GM21515 (cell line): ENCODE results near the gene KCNQ1OT1.

ENCODE experiments used
- ATAC-seq: cut with Tn5 transposase; IDR thresholded peaks from one replicate; pipeline ENCODE4 v1.9.1; 2021; ENCODE audit not compliant: unreplicated experiment

The KCNQ1OT1 gene

DNA sequence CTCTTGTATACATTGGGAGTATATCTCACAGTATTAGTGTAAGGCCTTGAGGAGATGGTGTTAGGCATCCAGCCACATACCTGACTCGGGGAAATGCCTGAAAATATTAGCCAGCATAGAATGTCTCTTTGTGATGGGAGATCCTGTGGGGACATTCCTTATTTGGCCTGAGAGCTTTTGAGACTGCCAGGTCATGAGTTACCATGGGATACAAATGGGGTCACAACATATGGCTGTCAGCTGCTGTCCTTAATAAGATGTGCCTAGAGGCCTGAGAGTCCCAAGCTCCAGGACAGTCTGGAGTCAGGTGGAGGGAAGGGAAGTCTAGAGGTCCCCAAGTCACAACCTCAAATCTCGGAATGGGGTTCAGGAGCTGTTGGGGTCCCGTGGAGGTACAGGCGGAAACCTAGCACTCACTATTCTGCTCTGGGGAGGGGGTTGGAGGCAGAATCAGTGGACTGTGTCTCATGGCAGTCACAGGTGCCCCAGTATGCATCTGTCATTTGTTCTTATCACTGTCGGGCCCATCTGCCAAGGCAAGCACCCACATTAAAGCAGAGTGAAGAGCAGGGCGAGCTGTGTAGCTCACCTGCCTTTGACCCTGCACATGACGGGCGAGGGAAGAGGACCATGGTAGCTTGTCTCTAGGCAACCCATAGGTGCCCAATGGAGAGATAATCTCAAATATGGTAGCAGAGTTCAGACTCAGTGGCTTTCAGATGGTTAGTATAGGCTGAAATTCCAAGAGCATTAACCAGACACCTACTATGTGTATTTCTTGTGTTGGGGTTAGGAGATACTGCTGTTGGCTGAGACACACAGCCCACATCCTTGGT, 29.9 kb downstream of the KCNQ1OT1 start:
- ATAC-seq, result no peak

DNA sequence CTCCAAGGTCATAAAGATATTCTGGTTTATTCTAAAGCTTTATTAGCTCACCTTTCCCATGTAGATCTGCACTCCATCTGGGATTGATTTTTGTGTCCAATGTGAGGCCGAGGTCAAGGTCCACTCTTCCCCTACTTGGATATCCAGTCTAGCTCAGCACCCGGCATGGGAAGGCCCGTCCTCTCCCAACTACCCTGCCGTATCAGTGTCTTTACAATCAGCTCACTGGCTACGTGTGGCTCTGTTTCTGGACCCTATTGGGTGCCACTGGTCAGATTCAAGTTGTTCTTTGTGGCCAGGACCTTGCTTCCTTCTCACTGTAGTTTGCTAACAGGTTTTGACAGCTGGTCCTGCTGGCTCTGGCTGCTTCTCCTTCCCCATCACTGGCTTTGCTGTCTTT, 30.9 kb downstream of the KCNQ1OT1 start:
- no peak for ATAC-seq

DNA sequence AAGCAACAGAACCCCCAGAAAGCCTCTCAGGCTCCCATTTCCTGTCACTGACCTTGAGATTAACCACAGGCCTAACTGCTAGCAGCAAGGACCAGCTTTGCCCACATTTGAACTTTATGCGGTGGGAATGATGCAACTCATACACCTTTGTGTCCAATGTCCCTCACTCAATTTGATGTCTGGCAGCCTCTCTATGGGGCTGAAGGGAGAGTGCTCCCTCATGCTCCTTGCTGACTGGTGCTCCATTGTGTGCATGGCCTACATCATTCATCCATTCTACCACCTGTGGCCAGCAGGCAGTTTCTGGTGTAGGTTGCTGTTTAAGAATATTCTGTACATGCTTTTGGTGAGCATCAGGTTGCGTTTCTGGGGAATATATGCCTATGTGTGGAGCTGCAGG, 31.9 kb downstream of the KCNQ1OT1 start:
- ATAC-seq, result no peak

GRCh38 chr11:2666828-2667570, 32.8 kb downstream of the KCNQ1OT1 start:
- ATAC-seq, result no peak

GRCh38 chr11:2666401-2666741, 33.4 kb downstream of the KCNQ1OT1 start:
- ATAC-seq, result no peak

DNA sequence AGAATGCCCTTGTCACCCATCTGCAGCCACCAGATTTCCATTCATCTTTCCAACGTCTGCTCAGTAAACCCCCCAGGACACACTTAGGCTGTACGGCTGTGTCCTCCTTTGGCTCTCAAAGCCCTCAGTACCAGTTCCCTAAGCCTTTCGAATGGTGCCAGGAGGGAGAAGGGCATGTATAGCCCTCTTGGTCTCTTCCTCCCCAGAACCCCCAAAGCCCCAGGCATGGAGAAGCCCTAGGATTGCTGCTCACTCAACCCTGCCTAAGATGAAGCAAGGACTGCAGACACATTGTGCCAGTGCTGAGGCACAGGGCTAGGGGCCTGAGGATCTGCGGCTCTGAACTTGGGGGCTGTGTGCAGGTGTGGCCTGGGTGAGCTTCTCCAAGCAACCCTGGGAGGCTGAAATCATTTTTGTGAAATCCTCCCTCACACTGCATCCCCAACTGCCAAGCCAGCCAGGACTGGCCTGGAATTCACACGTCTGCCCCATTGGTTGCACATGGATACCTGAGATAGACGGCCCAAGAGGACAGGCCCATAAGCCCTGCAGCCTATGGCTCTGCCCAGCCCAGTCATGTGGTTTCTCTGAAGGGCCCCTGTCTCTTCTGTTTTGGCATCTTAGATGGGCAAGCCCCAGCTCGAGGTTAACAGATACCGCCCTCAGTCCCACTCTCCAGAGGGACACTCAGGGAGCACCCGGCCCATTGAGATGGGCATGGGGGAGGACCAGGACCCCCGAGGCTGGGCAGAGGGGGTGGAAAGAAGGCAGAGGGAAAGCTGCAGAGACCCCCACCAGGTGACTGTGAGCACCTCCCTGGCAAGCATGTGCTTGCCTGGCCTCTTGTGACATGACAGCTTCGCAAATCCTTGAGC, 34.0 kb downstream of the KCNQ1OT1 start:
- ATAC-seq, result no peak

DNA sequence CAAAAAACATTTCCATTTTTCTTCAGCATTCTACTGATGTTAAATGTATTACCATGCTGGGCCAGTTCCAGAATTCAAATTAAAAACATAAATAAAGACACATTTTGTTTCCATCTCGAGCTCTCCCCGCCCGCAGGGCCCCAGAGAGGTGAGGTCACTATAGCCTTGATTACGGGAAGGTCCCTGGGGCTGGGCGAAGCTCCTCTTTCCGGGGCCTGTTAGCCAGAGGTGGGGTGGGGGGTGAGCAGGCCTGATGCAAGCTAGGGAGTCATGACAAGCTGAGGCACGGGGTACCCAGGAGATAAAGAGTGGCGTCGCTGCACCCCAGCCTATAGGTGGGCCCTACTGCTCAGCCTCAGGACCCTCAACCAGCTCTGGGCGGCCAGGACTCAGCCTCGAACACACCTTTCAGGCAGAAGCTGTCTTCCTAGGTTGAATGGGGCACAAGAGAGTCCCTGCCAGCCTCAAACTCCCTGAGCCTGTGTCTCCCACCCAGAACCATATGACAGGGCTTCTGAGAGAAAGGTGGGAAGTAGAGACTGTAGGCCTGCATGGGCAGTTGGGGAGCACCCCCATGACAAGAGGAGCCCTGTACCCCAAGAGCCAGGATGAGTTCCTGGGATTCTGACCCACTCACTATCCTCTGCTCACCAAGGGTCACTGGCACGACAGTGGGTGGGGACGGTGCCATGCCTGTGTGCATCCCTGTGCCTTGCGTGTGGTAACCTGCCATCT, 34.8 kb downstream of the KCNQ1OT1 start:
- no peak for ATAC-seq

GRCh38 chr11:2664376-2664775, 35.4 kb downstream of the KCNQ1OT1 start:
- ATAC-seq, result no peak

GRCh38 chr11:2663915-2664314, 35.9 kb downstream of the KCNQ1OT1 start:
- ATAC-seq, result no peak

DNA sequence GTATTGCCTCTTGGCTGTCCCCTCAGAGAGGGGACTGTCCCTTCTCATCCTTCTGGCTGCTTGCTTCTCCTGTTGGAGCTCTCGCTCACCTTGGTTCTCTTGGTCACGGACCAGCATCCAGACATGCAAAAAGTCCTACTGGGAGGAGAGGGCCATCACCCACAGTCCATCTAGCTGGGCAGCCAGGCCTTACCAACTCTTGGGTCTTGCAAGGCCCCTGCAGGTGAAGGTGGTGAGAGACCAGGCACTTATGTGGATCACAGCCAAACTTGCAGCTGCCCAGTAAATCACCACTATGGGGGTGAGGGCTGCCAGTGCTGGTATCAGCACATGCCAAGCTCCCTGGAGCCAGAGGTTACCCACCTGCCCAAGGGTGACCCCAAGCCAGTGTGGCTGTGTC, 36.3 kb downstream of the KCNQ1OT1 start:
- no peak for ATAC-seq

DNA sequence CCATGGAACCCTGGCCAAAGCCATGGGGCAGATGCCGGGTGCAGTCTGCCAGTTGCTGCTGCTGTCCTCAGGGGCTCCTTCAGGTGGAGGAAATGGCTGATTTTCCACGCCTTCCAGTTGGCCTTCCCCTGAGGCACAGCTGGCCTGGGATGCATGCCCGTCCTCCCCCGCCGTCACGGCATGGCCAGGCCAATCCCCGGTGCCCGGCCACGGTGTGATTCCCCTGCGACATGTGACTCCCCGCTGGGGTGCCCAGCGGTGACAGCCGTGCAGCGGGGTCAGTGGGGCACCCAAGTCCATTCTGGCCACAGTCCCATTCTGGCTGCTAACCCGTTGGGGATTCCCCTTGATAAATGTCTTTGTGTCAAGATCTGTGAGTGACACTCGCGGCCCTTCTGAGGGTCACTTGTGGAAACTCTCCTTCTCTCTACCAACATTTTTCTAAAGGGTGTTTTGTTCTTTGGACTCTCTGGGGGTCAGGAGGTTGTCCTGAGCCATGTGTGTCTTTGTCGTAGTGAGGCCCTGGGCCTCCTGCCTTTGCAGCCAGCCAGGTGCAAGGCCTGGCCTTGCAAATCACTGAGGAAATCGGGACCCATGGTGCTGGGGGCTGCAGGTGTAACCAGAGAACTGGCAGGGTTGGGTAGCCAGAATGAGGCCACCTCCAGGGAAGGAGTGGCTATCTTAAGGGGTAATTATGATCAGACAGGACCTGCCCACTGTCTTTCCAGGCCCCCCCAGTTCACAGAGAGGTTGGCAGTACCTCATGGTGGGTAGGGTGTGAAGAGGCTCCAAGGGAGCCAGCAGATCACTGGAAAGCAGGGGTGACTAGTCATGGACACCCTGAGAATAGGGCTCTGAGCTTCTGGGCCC, 37.1 kb downstream of the KCNQ1OT1 start:
- ATAC-seq, result no peak

DNA sequence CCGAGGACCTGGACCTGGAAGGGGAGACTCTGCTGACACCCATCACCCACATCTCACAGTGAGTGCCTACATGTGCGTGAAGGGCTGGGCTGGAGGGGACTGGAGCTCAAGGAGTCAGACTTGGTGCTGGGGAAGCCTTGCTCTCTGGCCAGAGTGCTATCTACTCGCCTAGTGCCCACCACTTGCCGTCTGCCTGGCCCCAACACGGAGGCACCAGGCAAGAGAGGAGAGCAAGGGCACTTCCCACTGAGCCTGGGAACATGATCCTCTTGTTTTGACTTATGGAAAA, 37.8 kb downstream of the KCNQ1OT1 start:
- ATAC-seq, result no peak

DNA sequence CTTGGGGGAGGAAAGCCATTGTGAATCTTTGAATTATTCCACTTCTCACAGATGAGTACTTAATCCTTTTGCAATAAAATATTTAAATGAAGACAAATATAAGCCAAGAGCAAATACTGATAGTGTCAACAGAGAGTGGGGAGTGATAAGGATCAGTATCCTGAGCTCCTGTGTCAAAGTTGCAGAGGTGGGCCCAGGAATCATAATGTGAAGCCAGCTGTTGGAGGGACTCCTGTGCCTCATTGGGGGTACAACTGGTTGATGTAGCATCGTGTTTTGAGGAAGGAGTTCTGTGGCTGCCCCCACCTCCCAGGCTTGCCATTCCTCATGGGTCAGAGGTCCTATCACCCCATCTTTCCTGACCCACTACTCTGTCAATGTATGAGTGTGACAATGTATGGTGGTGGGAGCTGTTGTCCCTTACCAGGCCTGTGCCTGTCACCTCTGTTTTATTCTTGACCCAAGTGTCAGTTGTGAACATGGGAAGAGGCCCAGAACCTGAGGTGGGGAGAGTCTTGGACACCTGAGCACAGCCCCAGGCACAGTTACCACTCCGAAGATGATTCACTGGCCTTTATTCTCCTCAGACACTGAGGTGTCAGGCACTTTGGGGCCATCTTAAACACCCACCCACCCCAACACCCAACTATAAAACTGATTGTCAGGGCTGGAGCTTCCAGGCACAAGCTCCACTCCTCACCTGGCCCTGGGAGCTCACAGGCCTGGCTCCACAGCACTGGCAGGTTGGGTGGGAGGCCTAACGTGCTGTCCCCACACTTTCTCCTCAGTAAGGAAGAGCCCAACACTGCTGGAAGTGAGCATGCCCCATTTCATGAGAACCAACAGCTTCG, 38.4 kb downstream of the KCNQ1OT1 start:
- no peak for ATAC-seq

DNA sequence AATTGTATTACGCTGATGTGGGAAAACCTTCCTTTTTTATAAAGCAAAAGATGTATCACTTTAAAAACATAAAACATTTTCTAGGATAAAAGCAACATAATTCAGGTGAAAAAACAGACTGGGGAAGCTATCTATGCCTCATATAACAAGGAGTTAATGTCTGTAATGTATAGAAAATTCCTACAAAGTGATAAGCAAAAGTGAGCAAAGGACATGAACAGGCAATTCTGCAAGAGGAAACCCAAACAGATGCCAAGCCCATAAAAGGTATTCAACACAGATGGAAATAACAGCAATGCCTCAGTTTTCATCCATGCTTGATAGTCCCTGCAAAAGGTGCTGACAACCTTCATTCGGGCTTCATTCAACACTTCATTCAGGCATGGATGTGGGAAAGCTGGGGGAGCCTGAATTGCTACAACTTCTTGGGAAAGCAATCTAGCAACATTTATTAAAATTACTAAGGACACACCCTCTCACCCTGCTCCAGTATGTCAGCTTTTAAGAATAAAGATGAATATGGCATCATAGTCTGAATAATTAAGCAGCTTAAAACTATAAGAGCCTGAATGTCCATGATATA, 39.3 kb downstream of the KCNQ1OT1 start:
- ATAC-seq, result no peak

- no peak for ATAC-seq
These were observed 42.0 kb downstream of the KCNQ1OT1 start for GRCh38 chr11:2657697-2658284.

DNA sequence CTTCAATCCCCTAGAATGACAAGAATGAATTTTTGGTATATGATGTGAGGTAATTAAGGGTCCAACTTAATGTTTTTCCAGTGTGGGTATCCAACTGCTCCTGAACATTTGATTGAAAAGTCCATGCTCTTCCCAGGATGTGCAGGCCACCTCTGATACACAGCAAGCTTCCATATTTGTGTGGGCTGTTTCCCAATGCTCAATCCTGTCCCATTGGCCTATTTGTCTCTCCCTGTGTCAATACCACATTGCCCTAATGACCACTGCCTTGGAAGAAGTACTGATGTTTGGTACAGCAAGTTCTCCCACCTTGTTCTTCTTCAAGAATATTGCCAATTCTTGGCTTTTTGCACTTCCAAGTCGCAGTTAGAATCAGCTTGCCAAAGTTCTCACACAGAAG, 42.9 kb downstream of the KCNQ1OT1 start:
- no peak for ATAC-seq

DNA sequence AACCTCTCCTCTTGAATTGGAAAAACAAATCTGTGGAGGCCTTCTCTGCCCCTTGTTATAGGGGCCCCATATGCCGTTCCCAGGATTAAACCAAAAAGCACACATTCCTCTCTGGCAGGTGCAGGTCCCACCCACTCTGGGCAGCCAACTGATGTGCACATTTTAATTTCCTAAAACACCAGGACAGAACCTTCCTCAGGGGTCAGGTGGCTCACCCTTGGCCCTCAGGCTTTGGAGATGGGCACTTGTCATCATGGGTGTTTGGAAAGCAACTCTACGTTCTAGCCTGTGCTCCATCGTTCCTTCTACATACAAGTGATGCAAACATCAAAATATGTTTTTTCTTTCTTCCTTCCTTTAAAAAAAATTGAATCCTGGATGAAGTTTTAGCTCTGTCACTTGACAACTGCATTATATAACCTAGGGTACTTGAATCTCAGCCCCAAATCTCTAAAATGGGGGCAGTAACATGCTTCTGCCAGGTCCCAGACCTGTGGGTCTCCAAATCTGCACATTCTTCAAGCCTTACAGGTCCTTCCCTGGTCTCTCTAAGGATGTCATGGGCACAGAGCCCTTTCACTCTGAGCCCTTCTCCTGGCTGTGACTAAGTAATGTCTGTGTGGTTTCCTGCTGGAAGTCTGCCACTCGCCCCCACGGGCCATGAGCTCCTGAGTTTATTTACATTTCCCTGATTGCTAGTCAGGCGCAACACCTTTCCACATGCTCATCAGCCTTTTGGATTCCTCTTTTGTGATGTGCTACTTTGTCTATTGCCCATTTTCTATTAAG, 43.8 kb downstream of the KCNQ1OT1 start:
- ATAC-seq, result no peak
